ENCODE data around the gene FKBP8.

GRCh38 chr19:18518639-18519038 lies 24.7 kb downstream of the FKBP8 start:
- no peak for TF ChIP-seq CTCF (conservative IDR thresholded peaks at IDR 0.05)
- no peak for TF ChIP-seq EZH2 (IDR thresholded peaks at IDR 0.05; ENCODE audit: low read depth)
